ENCODE results near the gene TBC1D32. TPM values are rescaled to one million over a fixed set of nuclear protein-coding genes. Genes with fewer than 3 reads are reported as not detected.
"Not testable (repeated sequence)": the region's sequence is repeated elsewhere in the genome, so short reads cannot be mapped to it uniquely, and the experiment has no call there.

TBC1D32 gene
- total and polyA plus RNA-seq, 2 donors (not counting 1 experiment from before 2014, with no cell fraction given), result 6.3 to 21.0 TPM

- peak overlapping the region; percentile 80 for H2AFZ ChIP-seq (ENCODE audit: low read length)
Measured at GRCh38 chr6:121319603-121320002, 14.7 kb downstream of the TBC1D32 start.

GRCh38 chr6:121319112-121319553, 15.1 kb downstream of the TBC1D32 start:
- Histone ChIP-seq H3K36me3 (ENCODE audit: control insufficient read depth, insufficient read depth, low read length) (no peaks in the 10 kb centered on the region), H4K20me1 (ENCODE audit: control insufficient read depth, extremely low read depth, insufficient read depth, low read length) (no peaks in the 10 kb centered on the region), H3K4me1 (ENCODE audit: control insufficient read depth, extremely low read depth, insufficient read depth, low read length) (no peaks in the 10 kb centered on the region), H3K4me2 (ENCODE audit: extremely low read depth, insufficient read depth, low read length) (peak overlapping the region; percentile 78), H3K27me3 (ENCODE audit: control insufficient read depth, insufficient read depth, low read length) (no peaks in the 10 kb centered on the region), H3K4me3 (replicated peaks in 1 of 4; ENCODE audit: control extremely low read depth in 1 of 4, insufficient read depth in 1 of 4, low read depth in 3 of 4, low read length in 4 of 4) (peak overlapping the region in 3 of 4 experiments; percentile 20 to 35 (median 31)), H3K27ac (ENCODE audit: insufficient read depth, low read length) (no peak overlapping the region), H3K9me3 (ENCODE audit: control insufficient read depth, insufficient read depth, low read depth, low read length) (no peaks in the 10 kb centered on the region), H3K9ac (ENCODE audit: insufficient read depth, low read length) (no peak overlapping the region), H3K79me2 (ENCODE audit: control insufficient read depth, insufficient read depth, low read length) (no peaks in the 10 kb centered on the region), H2AFZ (ENCODE audit: low read length) (peak overlapping the region; percentile 80)
- DNase-seq (ENCODE audit: low read depth in 2 of 2), result peak in 1 of 2 donors; percentile 20
- TF ChIP-seq CTCF (conservative IDR thresholded peaks at IDR 0.05 in 1 of 2, IDR thresholded peaks at IDR 0.05 in 1 of 2; ENCODE audit: low read depth in 1 of 2, low read length in 2 of 2) (peak; percentile 21 to 33), EZH2 (IDR thresholded peaks at IDR 0.05; ENCODE audit: low read length, missing control alignments) (no peak)

More at GRCh38 chr6:121319603-121320002, 14.7 kb downstream of the TBC1D32 start:
- no peaks in the 10 kb centered on the region for H3K79me2 ChIP-seq (ENCODE audit: control insufficient read depth, insufficient read depth, low read length)
- H3K27ac ChIP-seq (ENCODE audit: insufficient read depth, low read length), result no peak overlapping the region
- no peak overlapping the region for H3K4me3 ChIP-seq (replicated peaks in 1 of 4; ENCODE audit: control extremely low read depth in 1 of 4, insufficient read depth in 1 of 4, low read depth in 3 of 4, low read length in 4 of 4)
- no peak for DNase-seq (ENCODE audit: low read depth in 2 of 2)
- no peaks in the 10 kb centered on the region for H3K4me1 ChIP-seq (ENCODE audit: control insufficient read depth, extremely low read depth, insufficient read depth, low read length)
- H3K9me3 ChIP-seq (ENCODE audit: control insufficient read depth, insufficient read depth, low read depth, low read length), result no peaks in the 10 kb centered on the region
- H3K36me3 ChIP-seq (ENCODE audit: control insufficient read depth, insufficient read depth, low read length), result no peaks in the 10 kb centered on the region
- TF ChIP-seq EZH2 (IDR thresholded peaks at IDR 0.05; ENCODE audit: low read length, missing control alignments) (no peak), CTCF (conservative IDR thresholded peaks at IDR 0.05 in 1 of 2, IDR thresholded peaks at IDR 0.05 in 1 of 2; ENCODE audit: low read depth in 1 of 2, low read length in 2 of 2) (no peak)
- H4K20me1 ChIP-seq (ENCODE audit: control insufficient read depth, extremely low read depth, insufficient read depth, low read length), result no peaks in the 10 kb centered on the region
- H3K9ac ChIP-seq (ENCODE audit: insufficient read depth, low read length), result no peak overlapping the region
- no peaks in the 10 kb centered on the region for H3K27me3 ChIP-seq (ENCODE audit: control insufficient read depth, insufficient read depth, low read length)
- H3K4me2 ChIP-seq (ENCODE audit: extremely low read depth, insufficient read depth, low read length), result peak overlapping the region; percentile 78

- no peaks in the 10 kb centered on the region for H4K20me1 ChIP-seq (ENCODE audit: control insufficient read depth, extremely low read depth, insufficient read depth, low read length)
- H2AFZ ChIP-seq (ENCODE audit: low read length), result no peak overlapping the region
- no peak for DNase-seq (ENCODE audit: low read depth in 2 of 2)
- peaks cover 4% of the 10 kb centered on the region for H3K4me1 ChIP-seq (ENCODE audit: control insufficient read depth, extremely low read depth, insufficient read depth, low read length)
- TF ChIP-seq EZH2 (IDR thresholded peaks at IDR 0.05; ENCODE audit: low read length, missing control alignments) (no peak), CTCF (conservative IDR thresholded peaks at IDR 0.05 in 1 of 2, IDR thresholded peaks at IDR 0.05 in 1 of 2; ENCODE audit: low read depth in 1 of 2, low read length in 2 of 2) (no peak)
- H3K36me3 ChIP-seq (ENCODE audit: control insufficient read depth, insufficient read depth, low read length), result no peaks in the 10 kb centered on the region
- no peaks in the 10 kb centered on the region for H3K9me3 ChIP-seq (ENCODE audit: control insufficient read depth, insufficient read depth, low read depth, low read length)
- no peak overlapping the region for H3K27ac ChIP-seq (ENCODE audit: insufficient read depth, low read length)
- H3K79me2 ChIP-seq (ENCODE audit: control insufficient read depth, insufficient read depth, low read length), result no peaks in the 10 kb centered on the region
- H3K27me3 ChIP-seq (ENCODE audit: control insufficient read depth, insufficient read depth, low read length), result no peaks in the 10 kb centered on the region
- no peak overlapping the region for H3K9ac ChIP-seq (ENCODE audit: insufficient read depth, low read length)
- H3K4me3 ChIP-seq (replicated peaks in 1 of 4; ENCODE audit: control extremely low read depth in 1 of 4, insufficient read depth in 1 of 4, low read depth in 3 of 4, low read length in 4 of 4), result no peak overlapping the region
- H3K4me2 ChIP-seq (ENCODE audit: extremely low read depth, insufficient read depth, low read length), result no peak overlapping the region
Measured at GRCh38 chr6:121314381-121315112, 19.7 kb downstream of the TBC1D32 start.

GRCh38 chr6:121311814-121312213, 22.5 kb downstream of the TBC1D32 start:
- H3K4me3 ChIP-seq (replicated peaks in 1 of 4; ENCODE audit: control extremely low read depth in 1 of 4, insufficient read depth in 1 of 4, low read depth in 3 of 4, low read length in 4 of 4); H2AFZ ChIP-seq (ENCODE audit: low read length); H3K4me1 ChIP-seq (ENCODE audit: control insufficient read depth, extremely low read depth, insufficient read depth, low read length); H4K20me1 ChIP-seq (ENCODE audit: control insufficient read depth, extremely low read depth, insufficient read depth, low read length); H3K79me2 ChIP-seq (ENCODE audit: control insufficient read depth, insufficient read depth, low read length); DNase-seq (ENCODE audit: low read depth in 2 of 2); H3K27me3 ChIP-seq (ENCODE audit: control insufficient read depth, insufficient read depth, low read length); H3K27ac ChIP-seq (ENCODE audit: insufficient read depth, low read length); H3K4me2 ChIP-seq (ENCODE audit: extremely low read depth, insufficient read depth, low read length); H3K9me3 ChIP-seq (ENCODE audit: control insufficient read depth, insufficient read depth, low read depth, low read length); H3K9ac ChIP-seq (ENCODE audit: insufficient read depth, low read length); H3K36me3 ChIP-seq (ENCODE audit: control insufficient read depth, insufficient read depth, low read length): not testable (repeated sequence)
